Kidney (tissue), 14 donors: ENCODE measurements around the gene DUSP2. TPM values are rescaled to one million over a fixed set of nuclear protein-coding genes. Genes with fewer than 3 reads are reported as not detected.

ENCODE experiments used
- DNase-seq, 5 donors: peaks; one replicate each; pipeline ENCODE4 v3.0.0-alpha.2; 2013 to 2020
- FAIRE-seq: peaks from 2 replicates; lab custom pipeline; 2012; peaks lifted over from hg19 to GRCh38; lab: Jason Lieb, UNC
- H3K27ac ChIP-seq, 2 donors: one replicate each; pipeline ENCODE4 v1.7.0; 2013; ENCODE audit warnings: low read depth in 2 of 2, low read length in 2 of 2, inconsistent platforms in 1 of 2
- H3K27me3 ChIP-seq: one replicate; pipeline ENCODE4 v1.7.1; 2013; ENCODE audit warnings: low read length, inconsistent platforms; ENCODE audit not compliant: control insufficient read depth, insufficient read depth
- H3K36me3 ChIP-seq, 3 donors: one replicate each; pipeline versions ENCODE4 v1.7.0 to v1.7.1; 2013; ENCODE audit warnings: low read length in 3 of 3, control low read depth in 1 of 3, inconsistent platforms in 1 of 3; ENCODE audit not compliant: insufficient read depth in 3 of 3, control insufficient read depth in 2 of 3
- H3K4me1 ChIP-seq, 3 donors: one replicate each; pipeline versions ENCODE4 v1.7.0 to v1.7.1; 2013; ENCODE audit warnings: low read length in 3 of 3, inconsistent platforms in 1 of 3, low read depth in 1 of 3; ENCODE audit not compliant: control insufficient read depth in 2 of 3, insufficient read depth in 2 of 3
- H3K4me3 ChIP-seq, 3 donors: one replicate each; pipeline versions ENCODE4 v1.7.0 to v1.8.1; 2013; ENCODE audit warnings: low read length in 3 of 3, control low read depth in 1 of 3, inconsistent platforms in 1 of 3
- H3K9ac ChIP-seq, 3 donors: one replicate each; pipeline versions ENCODE4 v1.7.0 to v1.7.1; 2013; ENCODE audit warnings: low read length in 3 of 3, control low read depth in 1 of 3, inconsistent platforms in 1 of 3
- H3K9me3 ChIP-seq, 3 donors: one replicate each; pipeline versions ENCODE4 v1.7.0 to v1.7.1; 2013; ENCODE audit warnings: low read length in 3 of 3, control low read depth in 1 of 3, inconsistent platforms in 1 of 3; ENCODE audit not compliant: control insufficient read depth in 2 of 3, insufficient read depth in 1 of 3
- intact Hi-C: fragments of 100-400 bp; cut with DNase I; formaldehyde crosslinking; loops from one replicate; pipeline ENCODE4 v1.11.1; 2022
- polyA plus RNA-seq: library from polyadenylated mRNA; stranded (reverse); fragments of 350-450 nt; fragmentation: Illumina TruSeq; extraction: RNeasy Lipid Tissue Mini Kit (QIAGEN cat#74804); gene quantifications from one replicate; pipeline ENCODE4 v1.2.3, GENCODE V29; 2014; ENCODE audit warnings: low read depth, low replicate concordance; ENCODE audit not compliant: insufficient read depth
- total RNA-seq: library from RNA; stranded (reverse); fragmentation: NEBNext Ultra II Directional; extraction: Animal tissue kit (Norgen Biotek cat#: 25700); gene quantifications from one replicate; pipeline ENCODE4 v1.2.1, GENCODE V29; 2021
- TF ChIP-seq, protein P1 (sequence below): IDR thresholded peaks from 3 replicates; pipeline ENCODE4 v1.5.1; 2012; ENCODE audit warnings: mild to moderate bottlenecking, moderate library complexity, borderline replicate concordance; ENCODE audit not compliant: insufficient read depth; ENCODE audit errors: extremely low read depth
- donor health status: control.
- donor health status: control.
- donor health status: control.
- donor health status: control.
- donor health status: control.
- donor health status: DM: yes; HTN: yes; CAD: no.
- donor health status: Normal renal cell carcinoma (clear cell type).

DUSP2 gene
- total and polyA plus RNA-seq, 2 donors from 2014 or later: 5.6 to 11.8 TPM

DNA sequence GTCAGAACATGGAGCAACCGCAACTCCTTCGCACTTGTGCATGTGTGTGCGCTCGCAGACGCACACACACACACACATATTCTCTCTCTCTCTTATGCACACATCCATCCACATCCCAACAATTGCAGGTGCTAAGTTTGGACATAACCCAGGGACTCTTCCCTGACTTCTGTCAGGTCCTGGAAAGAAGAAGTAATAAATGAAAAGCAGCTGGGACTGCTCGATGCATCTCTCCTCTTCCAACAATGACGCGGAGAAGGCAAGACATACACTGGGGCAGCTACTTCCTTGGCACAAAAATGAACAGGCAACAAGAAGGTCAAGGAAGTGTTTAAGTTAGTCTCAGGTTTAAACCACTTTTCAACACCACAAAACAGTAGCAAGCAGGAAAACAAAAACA is 39.7 kb upstream of the DUSP2 start:
- Histone ChIP-seq H3K4me1 (no peaks in the 10 kb centered on the region), H3K4me3 (no peak overlapping the region), H3K27ac (no peak overlapping the region), H3K36me3 (peaks cover 5 to 37% (median 27%) of the 10 kb centered on the region in 3 donors), H3K9me3 (no peaks in the 10 kb centered on the region), H3K9ac (no peak overlapping the region), H3K27me3 (no peaks in the 10 kb centered on the region)
- DNase-seq: no peak
- FAIRE-seq: no peak
- intact Hi-C loops: no loop called here
- TF ChIP-seq, protein P1, sequence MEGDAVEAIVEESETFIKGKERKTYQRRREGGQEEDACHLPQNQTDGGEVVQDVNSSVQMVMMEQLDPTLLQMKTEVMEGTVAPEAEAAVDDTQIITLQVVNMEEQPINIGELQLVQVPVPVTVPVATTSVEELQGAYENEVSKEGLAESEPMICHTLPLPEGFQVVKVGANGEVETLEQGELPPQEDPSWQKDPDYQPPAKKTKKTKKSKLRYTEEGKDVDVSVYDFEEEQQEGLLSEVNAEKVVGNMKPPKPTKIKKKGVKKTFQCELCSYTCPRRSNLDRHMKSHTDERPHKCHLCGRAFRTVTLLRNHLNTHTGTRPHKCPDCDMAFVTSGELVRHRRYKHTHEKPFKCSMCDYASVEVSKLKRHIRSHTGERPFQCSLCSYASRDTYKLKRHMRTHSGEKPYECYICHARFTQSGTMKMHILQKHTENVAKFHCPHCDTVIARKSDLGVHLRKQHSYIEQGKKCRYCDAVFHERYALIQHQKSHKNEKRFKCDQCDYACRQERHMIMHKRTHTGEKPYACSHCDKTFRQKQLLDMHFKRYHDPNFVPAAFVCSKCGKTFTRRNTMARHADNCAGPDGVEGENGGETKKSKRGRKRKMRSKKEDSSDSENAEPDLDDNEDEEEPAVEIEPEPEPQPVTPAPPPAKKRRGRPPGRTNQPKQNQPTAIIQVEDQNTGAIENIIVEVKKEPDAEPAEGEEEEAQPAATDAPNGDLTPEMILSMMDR: no peak

DNA sequence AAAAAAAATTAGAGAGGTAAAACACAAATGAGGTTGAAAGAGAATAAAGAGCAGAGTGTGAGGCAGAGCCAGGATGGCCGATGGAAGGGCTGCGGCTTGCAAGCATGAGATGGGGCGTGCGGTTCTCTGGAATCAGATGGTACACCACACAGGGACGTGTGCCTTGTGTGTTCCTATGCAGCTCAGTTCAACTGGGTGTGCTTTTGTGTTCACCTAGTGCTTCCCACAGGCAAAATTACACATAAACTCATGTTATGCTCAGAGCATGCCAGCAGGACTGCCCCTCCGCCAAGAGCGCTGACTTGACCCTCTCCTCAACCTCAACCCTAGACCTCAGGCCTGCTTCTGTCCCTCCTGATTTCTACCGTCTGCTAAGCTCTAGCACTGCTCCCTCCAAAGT is 38.9 kb upstream of the DUSP2 start:
- H3K27ac ChIP-seq: no peak overlapping the region
- FAIRE-seq (no peak), DNase-seq (no peak)
- H3K36me3 ChIP-seq: peaks cover 5 to 32% (median 27%) of the 10 kb centered on the region in 3 donors
- no peaks in the 10 kb centered on the region for H3K27me3 ChIP-seq
- no peaks in the 10 kb centered on the region for H3K9me3 ChIP-seq
- TF ChIP-seq, protein P1: no peak
- H3K4me3 ChIP-seq: no peak overlapping the region
- intact Hi-C loops: no loop called here
- no peak overlapping the region for H3K9ac ChIP-seq
- H3K4me1 ChIP-seq: no peaks in the 10 kb centered on the region

DNA sequence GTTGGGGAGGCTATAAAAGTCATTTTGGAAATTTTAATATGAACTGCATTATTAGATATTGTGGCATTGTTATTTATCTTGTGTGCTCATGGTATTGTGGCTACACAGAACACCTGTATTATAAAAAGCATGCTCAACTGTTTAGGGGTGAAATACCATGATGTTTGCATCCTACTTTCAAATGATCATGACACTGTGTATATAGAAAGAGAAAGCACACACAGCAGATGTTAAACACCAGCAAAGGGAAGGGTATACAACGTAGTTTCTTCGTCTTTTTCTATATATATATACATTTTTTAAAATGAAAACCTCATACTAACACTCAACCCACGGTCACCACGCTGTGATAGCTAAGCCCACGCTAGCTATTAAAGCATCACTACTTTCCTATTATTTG is 36.3 kb upstream of the DUSP2 start:
- Histone ChIP-seq H3K9me3 (no peaks in the 10 kb centered on the region), H3K9ac (no peak overlapping the region), H3K27me3 (no peaks in the 10 kb centered on the region), H3K4me3 (no peak overlapping the region), H3K4me1 (no peaks in the 10 kb centered on the region), H3K27ac (no peak overlapping the region), H3K36me3 (peaks cover 4 to 19% (median 13%) of the 10 kb centered on the region in 3 donors)
- TF ChIP-seq, protein P1: no peak
- intact Hi-C loops: no loop called here
- FAIRE-seq (no peak), DNase-seq (no peak)

DNA sequence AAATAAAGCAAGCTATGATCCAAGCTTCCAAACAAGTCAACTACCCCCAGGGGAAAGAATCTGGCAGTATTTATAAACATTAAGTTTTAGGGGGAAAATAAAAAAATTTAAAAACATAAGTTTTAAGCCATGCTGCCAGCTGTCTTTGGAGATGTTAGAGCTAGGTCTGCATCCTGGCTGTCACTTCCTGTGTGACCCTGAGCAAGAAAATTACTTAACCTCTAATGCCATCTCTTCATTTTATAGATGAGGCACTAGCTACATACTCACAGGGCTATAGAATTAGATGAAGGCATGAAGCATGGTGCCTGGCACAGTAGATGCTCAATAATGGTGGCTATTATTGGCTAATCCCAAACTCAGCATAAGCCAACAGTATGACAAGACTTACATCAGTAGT is 35.3 kb upstream of the DUSP2 start:
- peaks cover 2 to 13% (median 7%) of the 10 kb centered on the region in 3 donors for H3K36me3 ChIP-seq
- TF ChIP-seq, protein P1: no peak
- DNase-seq (no peak), FAIRE-seq (no peak)
- intact Hi-C loops: no loop called here
- H3K27ac ChIP-seq: no peak overlapping the region
- H3K9me3 ChIP-seq: no peaks in the 10 kb centered on the region
- no peak overlapping the region for H3K9ac ChIP-seq
- H3K4me1 ChIP-seq: no peaks in the 10 kb centered on the region
- H3K27me3 ChIP-seq: no peaks in the 10 kb centered on the region
- no peak overlapping the region for H3K4me3 ChIP-seq
